ENCODE data around the gene CYS1.
"Not testable (repeated sequence)": the region's sequence is repeated elsewhere in the genome, so short reads cannot be mapped to it uniquely, and the experiment has no call there.

Gene CYS1

GRCh38 chr2:10012366-10012962 is 67.7 kb downstream of the CYS1 start:
- not testable (repeated sequence) for DNase-seq (ENCODE audit: low read depth)

- not testable (repeated sequence) for DNase-seq (ENCODE audit: low read depth)
These were observed 68.4 kb downstream of the CYS1 start for GRCh38 chr2:10011606-10012325.

- DNase-seq (ENCODE audit: low read depth), result not testable (repeated sequence)
These were observed 69.2 kb downstream of the CYS1 start for GRCh38 chr2:10010861-10011605.

GRCh38 chr2:10009811-10010781 is 70.1 kb downstream of the CYS1 start:
- peak; percentile 50 for DNase-seq (ENCODE audit: low read depth)

GRCh38 chr2:10009271-10009810 is 70.9 kb downstream of the CYS1 start:
- DNase-seq (ENCODE audit: low read depth), result no peak

GRCh38 chr2:10008809-10009176 is 71.4 kb downstream of the CYS1 start:
- no peak for DNase-seq (ENCODE audit: low read depth)

- DNase-seq (ENCODE audit: low read depth), result no peak
These were observed 72.0 kb downstream of the CYS1 start for GRCh38 chr2:10007921-10008808.

- no peak for DNase-seq (ENCODE audit: low read depth)
These were observed 72.8 kb downstream of the CYS1 start for GRCh38 chr2:10007435-10007834.
